SU-DHL-6 (cell line): ENCODE measurements around the gene HUNK.

Source experiments
- H2AFZ ChIP-seq: fragments of 200-600 bp; sonication (generic); 2 replicates; pipeline ENCODE4 v1.6.1; 2014; ENCODE audit warnings: low read depth, mild to moderate bottlenecking, moderate library complexity, mixed read lengths, antibody characterized with exemption, low read length; ENCODE audit not compliant: severe bottlenecking
- H3F3A ChIP-seq: fragments of 200-600 bp; shearing (Covaris generic); 2 replicates; pipeline ENCODE4 v1.6.0; 2016; ENCODE audit warnings: antibody characterized with exemption, mild to moderate bottlenecking; ENCODE audit not compliant: insufficient read depth
- H3K27ac ChIP-seq: fragments of 200-600 bp; sonication (generic); 2 replicates; pipeline ENCODE4 v1.5.1; 2016; ENCODE audit warnings: low read depth, mild to moderate bottlenecking, low read length, moderate library complexity, mixed read lengths
- H3K27me3 ChIP-seq: fragments of 200-600 bp; sonication (generic), shearing (Covaris generic); 2 replicates; pipeline ENCODE4 v1.6.0; 2014; ENCODE audit warnings: mild to moderate bottlenecking, low read length
- H3K36me3 ChIP-seq: fragments of 200-600 bp; sonication (generic); 2 replicates; pipeline ENCODE4 v1.6.1; 2014; ENCODE audit warnings: mild to moderate bottlenecking, low read length, mixed read lengths
- H3K4me2 ChIP-seq: fragments of 300-600, 200-600 bp; shearing (Covaris generic), sonication (generic); 2 replicates; pipeline ENCODE4 v1.6.0; 2014; ENCODE audit warnings: low read length, low read depth, mild to moderate bottlenecking; ENCODE audit not compliant: poor library complexity, severe bottlenecking
- H3K4me3 ChIP-seq: fragments of 200-600 bp; sonication (generic); 2 replicates; pipeline ENCODE4 v1.5.1; 2014; ENCODE audit warnings: antibody characterized with exemption, low read length, mild to moderate bottlenecking, mixed read lengths; ENCODE audit not compliant: insufficient read depth, poor library complexity, severe bottlenecking
- H3K79me2 ChIP-seq: fragments of 200-600 bp; sonication (generic); 2 replicates; pipeline ENCODE4 v1.6.1; 2014; ENCODE audit warnings: mild to moderate bottlenecking, low read length, moderate library complexity; ENCODE audit not compliant: insufficient read depth
- H3K9ac ChIP-seq: fragments of 200-600 bp; sonication (generic); 2 replicates; pipeline ENCODE4 v1.7.0; 2014; ENCODE audit warnings: mild to moderate bottlenecking, low read length
- H3K9me2 ChIP-seq: fragments of 200-600 bp; sonication (generic); replicated peaks from 2 replicates; pipeline ENCODE4 v1.6.1; 2014; ENCODE audit warnings: low read length; ENCODE audit not compliant: insufficient read depth
- H3K9me3 ChIP-seq: fragments of 200-600 bp; sonication (generic); 2 replicates; pipeline ENCODE4 v1.6.1; 2014; ENCODE audit warnings: low read length, mixed read lengths; ENCODE audit not compliant: insufficient read depth
- H4K20me1 ChIP-seq: fragments of 200-600 bp; sonication (generic); 2 replicates; pipeline ENCODE4 v1.6.1; 2014; ENCODE audit warnings: low read depth, mild to moderate bottlenecking, antibody characterized with exemption, low read length, moderate library complexity, mixed read lengths
- EZH2phosphoT487 ChIP-seq: fragments of 200-600 bp; sonication (generic), shearing (Covaris generic); conservative IDR thresholded peaks from 2 replicates; pipeline ENCODE4 v1.6.1; 2018; ENCODE audit warnings: mild to moderate bottlenecking, antibody characterized with exemption, low read length, moderate library complexity, mixed read lengths
- TF ChIP-seq, protein P1 (sequence below): fragments of 200-600 bp; sonication (generic); IDR thresholded peaks from one replicate; pipeline ENCODE4 v1.5.1; 2017; ENCODE audit warnings: antibody characterized with exemption, mild to moderate bottlenecking, low read length, moderate library complexity; ENCODE audit not compliant: insufficient read depth, poor library complexity, severe bottlenecking

HUNK gene

DNA sequence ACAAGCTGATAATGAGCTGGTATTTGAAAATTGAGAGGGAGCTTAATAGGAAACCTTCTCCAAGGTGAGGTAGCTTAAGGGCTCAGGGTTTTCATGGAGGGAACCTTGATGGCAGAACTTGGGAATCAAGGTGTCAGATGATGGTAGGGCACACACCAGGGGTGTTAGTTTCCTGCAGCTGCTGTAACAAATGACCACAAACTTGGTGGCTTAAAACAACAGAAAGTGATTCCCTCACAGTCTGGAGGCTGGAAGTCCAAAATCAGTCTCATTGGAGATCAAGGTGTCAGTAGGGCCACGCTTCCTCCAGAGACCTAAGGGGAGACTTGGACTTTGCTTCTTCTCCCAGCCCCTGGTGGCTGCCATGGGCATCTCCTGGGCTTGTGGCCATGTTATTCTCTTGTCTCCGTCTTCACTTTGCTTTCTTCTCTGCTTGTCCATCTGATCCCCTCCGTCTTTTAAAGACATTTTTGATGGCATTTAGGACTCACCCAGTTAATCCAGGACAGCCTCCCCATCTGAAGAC is 45.5 kb downstream of the HUNK start:
- Histone ChIP-seq H3K9ac (no peak overlapping the region), H3K27ac (no peak overlapping the region), H3K4me2 (no peak overlapping the region), H3K9me3 (no peaks in the 10 kb centered on the region), H3K36me3 (no peaks in the 10 kb centered on the region), H4K20me1 (no peaks in the 10 kb centered on the region), H3K27me3 (no peaks in the 10 kb centered on the region), H3K4me3 (no peak overlapping the region), H3K79me2 (no peaks in the 10 kb centered on the region), H2AFZ (no peak overlapping the region), H3F3A (no peaks in the 10 kb centered on the region), H3K9me2 (no peaks in the 10 kb centered on the region)
- TF ChIP-seq EZH2phosphoT487: no peak
- TF ChIP-seq, protein P1, sequence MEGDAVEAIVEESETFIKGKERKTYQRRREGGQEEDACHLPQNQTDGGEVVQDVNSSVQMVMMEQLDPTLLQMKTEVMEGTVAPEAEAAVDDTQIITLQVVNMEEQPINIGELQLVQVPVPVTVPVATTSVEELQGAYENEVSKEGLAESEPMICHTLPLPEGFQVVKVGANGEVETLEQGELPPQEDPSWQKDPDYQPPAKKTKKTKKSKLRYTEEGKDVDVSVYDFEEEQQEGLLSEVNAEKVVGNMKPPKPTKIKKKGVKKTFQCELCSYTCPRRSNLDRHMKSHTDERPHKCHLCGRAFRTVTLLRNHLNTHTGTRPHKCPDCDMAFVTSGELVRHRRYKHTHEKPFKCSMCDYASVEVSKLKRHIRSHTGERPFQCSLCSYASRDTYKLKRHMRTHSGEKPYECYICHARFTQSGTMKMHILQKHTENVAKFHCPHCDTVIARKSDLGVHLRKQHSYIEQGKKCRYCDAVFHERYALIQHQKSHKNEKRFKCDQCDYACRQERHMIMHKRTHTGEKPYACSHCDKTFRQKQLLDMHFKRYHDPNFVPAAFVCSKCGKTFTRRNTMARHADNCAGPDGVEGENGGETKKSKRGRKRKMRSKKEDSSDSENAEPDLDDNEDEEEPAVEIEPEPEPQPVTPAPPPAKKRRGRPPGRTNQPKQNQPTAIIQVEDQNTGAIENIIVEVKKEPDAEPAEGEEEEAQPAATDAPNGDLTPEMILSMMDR: no peak

GRCh38 chr21:31920275-31920674 is 47.5 kb downstream of the HUNK start:
- Histone ChIP-seq H3K27ac (no peak overlapping the region), H4K20me1 (no peaks in the 10 kb centered on the region), H3K9ac (no peak overlapping the region), H3K79me2 (no peaks in the 10 kb centered on the region), H3F3A (no peaks in the 10 kb centered on the region), H3K9me2 (no peaks in the 10 kb centered on the region), H2AFZ (no peak overlapping the region), H3K27me3 (no peaks in the 10 kb centered on the region), H3K4me3 (no peak overlapping the region), H3K9me3 (no peaks in the 10 kb centered on the region), H3K4me2 (no peak overlapping the region), H3K36me3 (no peaks in the 10 kb centered on the region)
- TF ChIP-seq, protein P1: no peak
- TF ChIP-seq EZH2phosphoT487: no peak

DNA sequence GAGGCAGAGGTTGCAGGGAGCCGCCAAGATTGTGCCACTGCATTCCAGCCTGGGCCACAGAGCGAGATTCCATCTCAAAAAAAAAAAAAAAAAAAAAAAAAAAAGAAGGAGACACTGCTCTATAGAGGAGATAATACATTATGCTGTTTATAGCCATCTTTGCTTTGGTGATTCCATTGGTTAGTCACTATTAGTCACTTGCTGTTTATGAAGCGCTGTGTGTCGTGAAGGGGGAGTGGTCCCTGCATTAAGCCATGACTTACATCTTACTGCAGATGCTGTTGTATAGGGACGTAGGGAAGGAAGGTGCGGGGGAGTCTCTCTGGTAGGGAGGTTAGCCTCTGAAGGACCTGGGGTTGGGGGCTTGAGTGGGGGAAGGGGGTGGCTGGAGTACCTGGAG is 48.3 kb downstream of the HUNK start:
- H3F3A ChIP-seq: no peaks in the 10 kb centered on the region
- TF ChIP-seq, protein P1: no peak
- TF ChIP-seq EZH2phosphoT487: no peak
- no peak overlapping the region for H3K4me2 ChIP-seq
- H3K9me2 ChIP-seq: no peaks in the 10 kb centered on the region
- H3K9ac ChIP-seq: no peak overlapping the region
- H2AFZ ChIP-seq: no peak overlapping the region
- H3K4me3 ChIP-seq: no peak overlapping the region
- H3K27ac ChIP-seq: no peak overlapping the region
- no peaks in the 10 kb centered on the region for H3K36me3 ChIP-seq
- no peaks in the 10 kb centered on the region for H3K27me3 ChIP-seq
- no peaks in the 10 kb centered on the region for H4K20me1 ChIP-seq
- H3K9me3 ChIP-seq: no peaks in the 10 kb centered on the region
- no peaks in the 10 kb centered on the region for H3K79me2 ChIP-seq
